Peyer's patch (tissue), 4 donors: Measurements from ENCODE around the gene MACROH2A1.

Source experiments
- CTCF ChIP-seq, 6 experiments: fragments of 450-650 bp in 4 of 6; fragments of 200-600 bp in 2 of 6; sonication (generic) in 1 of 6; IDR thresholded peaks; one replicate each; pipeline ENCODE4 v1.5.1; 2017 to 2019; ENCODE audit warnings: antibody characterized with exemption in 6 of 6, mild to moderate bottlenecking in 3 of 6, moderate library complexity in 1 of 6
- POLR2A ChIP-seq, 2 donors: fragments of 450-650 bp; IDR thresholded peaks; one replicate each; pipeline ENCODE4 v1.5.1; 2017; ENCODE audit warnings: antibody characterized with exemption in 2 of 2, mild to moderate bottlenecking in 2 of 2, moderate library complexity in 2 of 2

DNA sequence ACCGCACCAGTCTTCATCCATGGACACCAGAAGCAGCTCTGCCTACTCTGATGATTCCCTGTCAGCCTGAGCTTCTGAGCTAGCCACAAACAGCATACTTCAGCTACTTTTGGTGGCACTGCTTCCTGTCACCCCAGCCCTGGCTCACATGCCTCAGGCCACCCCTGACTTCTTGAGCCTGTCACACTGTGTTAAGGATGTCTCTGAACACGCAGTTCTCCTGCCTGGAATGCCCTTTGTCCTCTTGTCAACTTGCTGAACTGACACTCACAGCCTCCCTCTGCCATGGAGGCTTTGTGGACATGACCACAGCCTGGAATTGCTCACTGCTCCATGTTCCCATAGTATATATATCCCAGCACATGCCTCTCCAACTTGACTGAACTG, 7.2 kb downstream of the MACROH2A1 start:
- TF ChIP-seq POLR2A (IDR thresholded peaks at IDR 0.05), result no peak
- TF ChIP-seq CTCF (IDR thresholded peaks at IDR 0.05), result no peak
